GM10266 (cell line): ENCODE results near the gene OSBPL1A.

ENCODE experiments used
- DNase-seq: peaks from one replicate; pipeline ENCODE4 v3.0.0; 2012; ENCODE audit errors: extremely low spot score
- TF ChIP-seq, protein P1 (sequence below): IDR thresholded peaks from 2 replicates; pipeline ENCODE4 v1.5.1; 2012; ENCODE audit warnings: mild to moderate bottlenecking, low read depth; ENCODE audit not compliant: control insufficient read depth, insufficient read depth; ENCODE audit errors: missing control alignments

Gene OSBPL1A

DNA sequence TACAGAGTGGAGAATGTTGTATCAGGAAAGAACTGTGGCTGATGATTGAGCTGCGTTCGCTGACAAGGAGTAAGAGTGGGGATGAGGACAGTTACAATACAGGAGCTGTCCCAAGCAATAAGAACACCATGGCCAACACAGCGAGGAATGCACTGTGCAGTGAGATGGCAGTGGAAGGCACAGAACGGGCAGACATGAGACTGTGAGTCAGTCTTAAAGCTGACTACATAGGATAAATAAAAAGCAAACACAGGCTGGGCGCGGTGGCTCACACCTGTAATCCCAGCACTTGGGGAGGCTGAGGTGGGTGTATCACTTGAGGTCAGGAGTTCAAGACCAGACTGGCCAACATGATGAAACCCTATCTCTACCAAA is 169.0 kb downstream of the OSBPL1A start:
- TF ChIP-seq, protein P1, sequence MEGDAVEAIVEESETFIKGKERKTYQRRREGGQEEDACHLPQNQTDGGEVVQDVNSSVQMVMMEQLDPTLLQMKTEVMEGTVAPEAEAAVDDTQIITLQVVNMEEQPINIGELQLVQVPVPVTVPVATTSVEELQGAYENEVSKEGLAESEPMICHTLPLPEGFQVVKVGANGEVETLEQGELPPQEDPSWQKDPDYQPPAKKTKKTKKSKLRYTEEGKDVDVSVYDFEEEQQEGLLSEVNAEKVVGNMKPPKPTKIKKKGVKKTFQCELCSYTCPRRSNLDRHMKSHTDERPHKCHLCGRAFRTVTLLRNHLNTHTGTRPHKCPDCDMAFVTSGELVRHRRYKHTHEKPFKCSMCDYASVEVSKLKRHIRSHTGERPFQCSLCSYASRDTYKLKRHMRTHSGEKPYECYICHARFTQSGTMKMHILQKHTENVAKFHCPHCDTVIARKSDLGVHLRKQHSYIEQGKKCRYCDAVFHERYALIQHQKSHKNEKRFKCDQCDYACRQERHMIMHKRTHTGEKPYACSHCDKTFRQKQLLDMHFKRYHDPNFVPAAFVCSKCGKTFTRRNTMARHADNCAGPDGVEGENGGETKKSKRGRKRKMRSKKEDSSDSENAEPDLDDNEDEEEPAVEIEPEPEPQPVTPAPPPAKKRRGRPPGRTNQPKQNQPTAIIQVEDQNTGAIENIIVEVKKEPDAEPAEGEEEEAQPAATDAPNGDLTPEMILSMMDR: no peak
- no peak for DNase-seq

- TF ChIP-seq, protein P1: no peak
- no peak for DNase-seq
Observed at GRCh38 chr18:24227977-24228666, 169.5 kb downstream of the OSBPL1A start.

DNA sequence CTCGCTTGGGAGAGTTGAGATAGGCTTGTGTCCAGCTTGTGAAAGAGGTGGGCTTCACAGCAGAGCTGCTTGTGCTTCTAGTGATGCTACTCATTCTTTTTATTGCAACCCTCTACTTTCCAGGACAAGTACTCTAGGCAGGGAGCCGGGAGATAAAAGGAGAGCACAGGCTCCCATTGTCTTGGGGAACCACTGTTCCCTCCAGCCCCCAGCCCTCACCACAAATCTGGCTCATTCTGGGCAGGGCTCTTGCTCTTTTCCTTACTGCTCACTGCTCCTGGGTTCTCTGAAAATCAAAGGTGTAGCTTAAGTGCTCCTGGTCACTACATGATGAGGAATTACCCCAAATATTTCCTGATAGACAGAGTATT is 177.3 kb downstream of the OSBPL1A start:
- no peak for DNase-seq

DNA sequence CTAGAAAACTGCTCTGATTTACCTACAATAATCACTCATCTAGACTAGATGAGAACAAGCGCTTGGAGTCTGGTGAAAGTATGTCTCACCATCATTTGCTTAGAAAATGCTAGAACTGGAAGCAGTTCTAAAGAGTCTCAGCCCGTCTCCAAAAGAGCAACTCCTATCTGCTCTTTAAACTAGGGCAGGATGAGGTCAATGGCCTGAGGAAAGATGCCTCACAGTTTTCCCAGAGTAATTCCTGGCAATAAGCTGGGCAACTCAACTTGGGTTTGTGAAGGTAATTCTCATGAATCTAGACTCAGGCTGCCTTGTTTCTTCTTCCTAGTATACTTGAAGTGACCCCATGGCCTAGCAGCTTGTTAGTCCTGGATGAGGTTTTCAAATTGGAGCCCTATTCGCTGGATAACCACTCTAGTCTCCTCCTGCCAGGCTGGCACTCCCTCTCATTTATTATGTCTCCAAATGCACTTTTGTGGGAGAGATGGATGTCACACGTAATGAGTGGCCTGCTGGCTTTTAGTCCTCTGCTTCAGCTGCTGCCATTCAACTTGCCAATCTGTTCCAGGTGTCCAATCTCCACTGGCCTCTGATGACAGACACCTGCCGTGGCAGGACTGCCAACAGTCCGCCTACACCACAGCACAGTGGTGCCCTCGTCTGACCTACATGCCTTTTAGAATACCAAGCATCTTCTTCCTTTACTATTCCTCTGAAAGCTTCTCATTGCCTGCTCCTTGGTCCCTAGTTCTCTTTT is 177.9 kb downstream of the OSBPL1A start:
- TF ChIP-seq, protein P1: no peak
- no peak for DNase-seq

More for the DNA sequence above, 177.3 kb downstream of the OSBPL1A start:
- TF ChIP-seq, protein P1: no peak

DNA sequence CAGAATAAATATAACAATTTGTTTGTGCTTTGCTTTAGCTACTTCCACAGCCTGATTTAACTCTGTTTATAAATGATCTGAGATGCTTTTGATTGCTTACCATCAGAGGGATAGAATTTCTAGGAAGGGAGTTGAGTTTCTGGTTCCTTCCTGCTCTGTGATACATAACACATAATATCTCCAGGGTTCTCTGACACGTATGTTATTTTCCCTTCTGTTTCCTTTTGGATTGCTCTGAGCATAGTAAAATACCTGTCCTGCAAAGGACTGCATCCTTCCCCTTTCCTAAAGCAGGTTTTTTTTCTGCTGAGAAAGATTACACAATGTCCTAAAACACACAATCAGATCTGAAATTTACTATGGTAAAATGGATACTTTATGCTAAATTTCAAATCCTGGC is 182.7 kb downstream of the OSBPL1A start:
- no peak for DNase-seq
- TF ChIP-seq, protein P1: no peak

DNA sequence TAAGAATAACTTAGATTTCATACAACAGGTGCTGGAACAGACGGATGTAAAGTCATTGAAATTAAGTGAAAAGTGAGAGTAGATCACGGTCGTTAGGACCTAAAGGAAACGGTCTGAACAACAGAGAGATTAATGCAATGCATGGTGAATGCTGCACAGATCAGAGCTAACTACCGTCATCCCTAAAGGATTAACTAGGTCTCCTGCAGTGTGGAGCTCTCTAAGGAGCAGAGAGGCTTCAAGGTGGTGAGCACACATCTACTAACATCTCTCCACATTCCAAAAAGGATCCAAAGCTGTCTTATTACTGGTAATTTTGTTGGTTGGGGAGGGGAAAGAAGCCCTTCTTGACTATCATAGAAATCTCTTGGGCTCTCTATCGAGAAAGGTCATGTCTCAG is 183.5 kb downstream of the OSBPL1A start:
- DNase-seq: no peak
- TF ChIP-seq, protein P1: no peak

GRCh38 chr18:24212939-24213338 is 184.7 kb downstream of the OSBPL1A start:
- TF ChIP-seq, protein P1: no peak
- no peak for DNase-seq
